HG03571 (cell line): ENCODE data around the gene CHAT.

ENCODE experiments used
- ATAC-seq: cut with Tn5 transposase; IDR thresholded peaks from one replicate; pipeline ENCODE4 v1.9.1; 2021; ENCODE audit not compliant: unreplicated experiment

Gene CHAT

GRCh38 chr10:49611816-49612512, 1.9 kb upstream of the CHAT start:
- ATAC-seq: no peak

GRCh38 chr10:49612513-49613164, 1.2 kb upstream of the CHAT start:
- ATAC-seq: no peak

GRCh38 chr10:49613165-49613881, 514 bp upstream of the CHAT start:
- ATAC-seq: no peak

GRCh38 chr10:49614242-49615198, 683 bp downstream of the CHAT start:
- ATAC-seq: no peak

- ATAC-seq: no peak
Observed at GRCh38 chr10:49615213-49615612, 1.4 kb downstream of the CHAT start.

GRCh38 chr10:49615721-49616120, 1.9 kb downstream of the CHAT start:
- no peak for ATAC-seq

- ATAC-seq: no peak
Observed at GRCh38 chr10:49616421-49617101, 2.7 kb downstream of the CHAT start.

- ATAC-seq: no peak
Observed at GRCh38 chr10:49617121-49618020, 3.5 kb downstream of the CHAT start.

GRCh38 chr10:49618821-49619220, 5.0 kb downstream of the CHAT start:
- ATAC-seq: no peak

- no peak for ATAC-seq
Observed at GRCh38 chr10:49619613-49620012, 5.8 kb downstream of the CHAT start.

- no peak for ATAC-seq
Observed at GRCh38 chr10:49620286-49620810, 6.5 kb downstream of the CHAT start.

GRCh38 chr10:49620841-49621378, 7.1 kb downstream of the CHAT start:
- no peak for ATAC-seq

GRCh38 chr10:49621561-49621960, 7.7 kb downstream of the CHAT start:
- ATAC-seq: no peak

- ATAC-seq: no peak
Observed at GRCh38 chr10:49622426-49623425, 8.9 kb downstream of the CHAT start.

- ATAC-seq: no peak
Observed at GRCh38 chr10:49624629-49625028, 10.8 kb downstream of the CHAT start.

GRCh38 chr10:49625411-49625810, 11.6 kb downstream of the CHAT start:
- ATAC-seq: no peak

GRCh38 chr10:49627038-49627437, 13.2 kb downstream of the CHAT start:
- ATAC-seq: no peak
